OCI-LY7 (cell line): ENCODE results near the gene SRD5A3. TPM values are rescaled to one million over a fixed set of nuclear protein-coding genes. Genes with fewer than 3 reads are reported as not detected.

Experiments used
- BruUV-seq: library from RNA; stranded (reverse); fragments of 400-500 nt; replicated peaks from 2 replicates; lab custom pipeline; 2021; lab: Mats Ljungman, UMichigan
- CTCF ChIA-PET: fragments of 300-600 bp; sonication (Branson Sonifier 250); formaldehyde crosslinking; loops from one replicate; lab custom pipeline; 2022; ENCODE audit warnings: antibody characterized with exemption; ENCODE audit not compliant: unreplicated experiment; lab: Charles Lee
- POLR2A ChIA-PET: fragments of 300-600 bp; sonication (Branson Sonifier 250); formaldehyde crosslinking; loops from one replicate; lab custom pipeline; 2022; ENCODE audit warnings: antibody characterized with exemption; lab: Charles Lee
- DNase-seq: peaks from one replicate; pipeline ENCODE4 v3.0.0-alpha.2; 2015; ENCODE audit warnings: low spot score
- H2AFZ ChIP-seq: fragments of 200-600 bp; sonication (generic), shearing (Covaris generic); 2 replicates; pipeline ENCODE4 v1.6.1; 2014; ENCODE audit warnings: mild to moderate bottlenecking, antibody characterized with exemption, low read length, moderate library complexity
- H3K27ac ChIP-seq: fragments of 200-600 bp; sonication (generic); 2 replicates; pipeline ENCODE4 v1.5.1; 2014; ENCODE audit warnings: mixed run types, low read depth, mild to moderate bottlenecking, moderate library complexity, low read length, inconsistent platforms; ENCODE audit not compliant: poor library complexity, severe bottlenecking
- H3K36me3 ChIP-seq: fragments of 200-600 bp; sonication (generic); 2 replicates; pipeline ENCODE4 v1.6.1; 2014; ENCODE audit warnings: mild to moderate bottlenecking, antibody characterized with exemption, low read length, moderate library complexity, mixed read lengths; ENCODE audit not compliant: insufficient read depth
- H3K4me1 ChIP-seq: fragments of 200-600 bp; sonication (generic); 2 replicates; pipeline ENCODE4 v1.5.1; 2014; ENCODE audit warnings: mild to moderate bottlenecking, low read length; ENCODE audit not compliant: insufficient read depth, poor library complexity, severe bottlenecking
- H3K4me2 ChIP-seq: fragments of 200-600 bp; sonication (generic); 2 replicates; pipeline ENCODE4 v1.6.1; 2014; ENCODE audit warnings: mild to moderate bottlenecking, low read length
- H3K4me3 ChIP-seq: fragments of 200-600 bp; sonication (generic); 2 replicates; pipeline ENCODE4 v1.5.1; 2014; ENCODE audit warnings: mild to moderate bottlenecking, low read depth, low read length; ENCODE audit not compliant: poor library complexity, severe bottlenecking
- H3K79me2 ChIP-seq: fragments of 200-600 bp; sonication (generic); 2 replicates; pipeline ENCODE4 v1.6.1; 2016; ENCODE audit warnings: low read depth, mild to moderate bottlenecking, low read length, moderate library complexity, mixed read lengths; ENCODE audit not compliant: insufficient read depth
- H3K9me2 ChIP-seq: fragments of 200-600 bp; sonication (generic); 2 replicates; pipeline ENCODE4 v1.6.1; 2016; ENCODE audit warnings: mild to moderate bottlenecking, low read length, mixed read lengths; ENCODE audit not compliant: insufficient read depth
- H3K9me3 ChIP-seq: fragments of 200-600 bp; sonication (generic); 2 replicates; pipeline ENCODE4 v1.6.1; 2014; ENCODE audit warnings: mild to moderate bottlenecking, mixed run types, low read length, mixed read lengths
- H4K20me1 ChIP-seq: fragments of 200-600 bp; sonication (generic); 2 replicates; pipeline ENCODE4 v1.6.1; 2014; ENCODE audit warnings: mild to moderate bottlenecking, antibody characterized with exemption, low read length, moderate library complexity, mixed read lengths; ENCODE audit not compliant: insufficient read depth
- CTCF ChIP-seq: fragments of 200-600 bp; sonication (generic); conservative IDR thresholded peaks from 2 replicates; pipeline ENCODE4 v1.5.1; 2014; ENCODE audit warnings: mild to moderate bottlenecking, antibody characterized with exemption, low read length, moderate library complexity, mixed read lengths
- EZH2phosphoT487 ChIP-seq: fragments of 200-600 bp; sonication (generic); IDR thresholded peaks from 2 replicates; pipeline ENCODE4 v1.6.1; 2018; ENCODE audit warnings: low read depth, borderline replicate concordance, mild to moderate bottlenecking, mixed run types, antibody characterized with exemption, low read length, moderate library complexity, mixed read lengths
- intact Hi-C: fragments of 100-400 bp; cut with micrococcal nuclease; formaldehyde crosslinking; loops from one replicate; pipeline ENCODE4 v1.10.0; 2022; ENCODE audit not compliant: unreplicated experiment
- total RNA-seq, 2 experiments: library from RNA; depleted of rRNA in 1 of 2; stranded (reverse); fragments of >200 nt in 1 of 2; shearing (Covaris generic) in 1 of 2; gene quantifications; 2 replicates each; pipeline ENCODE4 v1.2.3, GENCODE V29; 2014 to 2022

The SRD5A3 gene
- total RNA-seq, 2 experiments from 2014 or later: 3.9 to 15.3 TPM

GRCh38 chr4:55406545-55406944, 60.5 kb downstream of the SRD5A3 start:
- no peak overlapping the region for H3K4me2 ChIP-seq
- peaks cover 23% of the 10 kb centered on the region for H3K4me1 ChIP-seq
- no peak overlapping the region for H2AFZ ChIP-seq
- H3K9me2 ChIP-seq: no peaks in the 10 kb centered on the region
- no peak for DNase-seq
- ChIA-PET POLR2A (interaction anchor here (0.6 to 1.3 kb wide), 3 partner anchors 12 to 1452 kb away, joined by 3 read pairs; no protein-coding TSS in a partner anchor), CTCF (no interaction called here)
- intact Hi-C loops: no loop called here
- H4K20me1 ChIP-seq: peaks cover 4% of the 10 kb centered on the region; the same call in 1 of the 2 replicates
- BruUV-seq: no TSS peak
- H3K9me3 ChIP-seq: no peaks in the 10 kb centered on the region
- H3K27ac ChIP-seq: no peak overlapping the region
- H3K4me3 ChIP-seq: no peak overlapping the region
- H3K79me2 ChIP-seq: peaks cover 97% of the 10 kb centered on the region
- peaks cover 90% of the 10 kb centered on the region for H3K36me3 ChIP-seq
- no peak for TF ChIP-seq EZH2phosphoT487
- no peak for TF ChIP-seq CTCF

- H3K27ac ChIP-seq: no peak overlapping the region
- no peak for TF ChIP-seq CTCF
- no peak for TF ChIP-seq EZH2phosphoT487
- no TSS peak for BruUV-seq
- ChIA-PET POLR2A (no interaction called here), CTCF (no interaction called here)
- intact Hi-C loops: no loop called here
- DNase-seq: no peak
- no peaks in the 10 kb centered on the region for H3K9me3 ChIP-seq
- H2AFZ ChIP-seq: no peak overlapping the region
- no peak overlapping the region for H3K4me3 ChIP-seq
- peaks cover 23% of the 10 kb centered on the region for H3K4me1 ChIP-seq
- H4K20me1 ChIP-seq: peaks cover 4% of the 10 kb centered on the region; the same call in 1 of the 2 replicates
- H3K9me2 ChIP-seq: no peaks in the 10 kb centered on the region
- H3K36me3 ChIP-seq: peaks cover 92% of the 10 kb centered on the region
- no peak overlapping the region for H3K4me2 ChIP-seq
- peaks cover 94% of the 10 kb centered on the region for H3K79me2 ChIP-seq
Observed at GRCh38 chr4:55407119-55407518, 61.1 kb downstream of the SRD5A3 start.

- no TSS peak for BruUV-seq
- H3K36me3 ChIP-seq: peaks cover 95% of the 10 kb centered on the region
- no peaks in the 10 kb centered on the region for H3K9me2 ChIP-seq
- no peak for DNase-seq
- peaks cover 96% of the 10 kb centered on the region for H3K79me2 ChIP-seq
- ChIA-PET POLR2A (no interaction called here), CTCF (no interaction called here)
- no peak overlapping the region for H3K4me2 ChIP-seq
- no peak overlapping the region for H2AFZ ChIP-seq
- TF ChIP-seq CTCF (no peak), EZH2phosphoT487 (no peak)
- H3K4me3 ChIP-seq: no peak overlapping the region
- H3K27ac ChIP-seq: no peak overlapping the region
- H3K9me3 ChIP-seq: no peaks in the 10 kb centered on the region
- peaks cover 4% of the 10 kb centered on the region; the same call in 1 of the 2 replicates for H4K20me1 ChIP-seq
- intact Hi-C loops: no loop called here
- H3K4me1 ChIP-seq: peaks cover 23% of the 10 kb centered on the region
Observed at GRCh38 chr4:55407764-55408163, 61.7 kb downstream of the SRD5A3 start.
